GM20000 (cell line): ENCODE results near the gene NHSL2.

ENCODE experiments used
- DNase-seq: peaks from one replicate; pipeline ENCODE4 v3.0.0; 2012; ENCODE audit warnings: low spot score
- TF ChIP-seq, protein P1 (sequence below): IDR thresholded peaks from 2 replicates; pipeline ENCODE4 v1.5.1; 2012; ENCODE audit warnings: mild to moderate bottlenecking, control low read depth; ENCODE audit errors: extremely low read depth, missing control alignments

NHSL2 gene

GRCh38 chrX:71990518-71990917, 79.9 kb downstream of the NHSL2 start:
- DNase-seq, result no peak
- TF ChIP-seq, protein P1, sequence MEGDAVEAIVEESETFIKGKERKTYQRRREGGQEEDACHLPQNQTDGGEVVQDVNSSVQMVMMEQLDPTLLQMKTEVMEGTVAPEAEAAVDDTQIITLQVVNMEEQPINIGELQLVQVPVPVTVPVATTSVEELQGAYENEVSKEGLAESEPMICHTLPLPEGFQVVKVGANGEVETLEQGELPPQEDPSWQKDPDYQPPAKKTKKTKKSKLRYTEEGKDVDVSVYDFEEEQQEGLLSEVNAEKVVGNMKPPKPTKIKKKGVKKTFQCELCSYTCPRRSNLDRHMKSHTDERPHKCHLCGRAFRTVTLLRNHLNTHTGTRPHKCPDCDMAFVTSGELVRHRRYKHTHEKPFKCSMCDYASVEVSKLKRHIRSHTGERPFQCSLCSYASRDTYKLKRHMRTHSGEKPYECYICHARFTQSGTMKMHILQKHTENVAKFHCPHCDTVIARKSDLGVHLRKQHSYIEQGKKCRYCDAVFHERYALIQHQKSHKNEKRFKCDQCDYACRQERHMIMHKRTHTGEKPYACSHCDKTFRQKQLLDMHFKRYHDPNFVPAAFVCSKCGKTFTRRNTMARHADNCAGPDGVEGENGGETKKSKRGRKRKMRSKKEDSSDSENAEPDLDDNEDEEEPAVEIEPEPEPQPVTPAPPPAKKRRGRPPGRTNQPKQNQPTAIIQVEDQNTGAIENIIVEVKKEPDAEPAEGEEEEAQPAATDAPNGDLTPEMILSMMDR, result no peak

GRCh38 chrX:71991164-71991563, 80.5 kb downstream of the NHSL2 start:
- no peak for DNase-seq
- TF ChIP-seq, protein P1, result no peak

DNA sequence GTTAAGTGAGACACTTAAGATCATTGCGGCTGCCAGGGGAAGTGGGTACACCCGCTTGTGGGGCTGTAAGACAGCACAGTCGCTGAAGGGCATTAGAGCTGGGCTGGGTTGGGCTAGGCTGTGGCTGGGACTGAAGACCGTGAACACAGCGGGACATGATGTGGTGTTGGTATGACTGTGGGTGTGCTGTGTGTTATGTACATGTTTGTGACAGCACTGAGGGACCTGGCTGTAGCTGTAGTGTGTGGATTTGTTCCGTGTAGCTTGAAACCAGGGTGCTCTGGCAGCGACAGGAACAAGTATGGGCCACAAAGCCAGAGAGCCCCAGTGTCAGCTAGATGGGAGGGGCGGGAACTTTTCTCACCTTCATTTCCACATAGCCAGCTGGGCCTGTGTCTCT, 82.1 kb downstream of the NHSL2 start:
- no peak for DNase-seq
- TF ChIP-seq, protein P1, result no peak

GRCh38 chrX:71993371-71993770, 82.7 kb downstream of the NHSL2 start:
- no peak for DNase-seq

GRCh38 chrX:71994601-71995000, 84.0 kb downstream of the NHSL2 start:
- DNase-seq, result no peak
- TF ChIP-seq, protein P1, result no peak

More at GRCh38 chrX:71993371-71993770, 82.7 kb downstream of the NHSL2 start:
- TF ChIP-seq, protein P1, result no peak

DNA sequence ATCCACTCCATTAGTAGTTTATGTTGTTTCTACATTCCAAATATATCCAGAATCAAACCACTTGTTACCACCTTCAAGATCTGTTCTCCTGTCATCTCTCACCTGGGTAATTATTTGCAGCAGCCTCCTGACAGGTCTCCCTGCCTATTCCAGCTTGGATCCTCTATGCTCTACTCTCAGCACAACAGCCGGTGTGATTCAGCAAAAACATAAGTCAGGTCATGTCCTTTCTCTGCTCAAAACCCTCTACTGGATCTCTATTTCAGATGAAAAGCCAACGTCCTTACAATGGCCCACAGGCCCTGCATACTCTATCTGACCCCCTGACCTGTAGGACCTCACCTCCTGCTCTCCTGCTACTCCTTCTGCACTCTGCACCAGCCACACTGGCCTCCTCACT, 84.5 kb downstream of the NHSL2 start:
- TF ChIP-seq, protein P1, result no peak
- no peak for DNase-seq

DNA sequence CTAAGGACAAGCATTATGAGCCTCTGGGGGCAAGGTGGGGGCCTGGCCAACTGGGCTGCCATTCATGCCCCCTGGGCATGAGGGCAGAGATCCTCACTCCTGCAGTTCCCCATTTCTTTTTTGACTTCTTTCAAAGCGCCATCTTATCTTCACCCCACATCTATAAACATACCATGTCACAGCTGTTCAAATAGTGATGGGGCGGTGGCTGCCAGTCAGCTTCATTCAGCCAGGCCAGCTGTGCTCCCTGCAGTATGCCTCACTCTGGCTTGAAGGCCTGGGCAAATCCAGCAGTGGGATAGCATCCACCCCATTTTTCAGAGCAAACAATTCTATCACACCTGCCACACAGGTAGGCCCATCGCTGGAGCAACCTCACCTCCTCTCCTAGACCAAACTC, 85.5 kb downstream of the NHSL2 start:
- no peak for DNase-seq
- TF ChIP-seq, protein P1, result no peak

GRCh38 chrX:71996826-71997225, 86.2 kb downstream of the NHSL2 start:
- TF ChIP-seq, protein P1, result no peak

More at GRCh38 chrX:71996826-71997225, 86.2 kb downstream of the NHSL2 start:
- DNase-seq, result no peak
